GM19328 (cell line): ENCODE measurements around the gene SULT2A1.
"Not testable (repeated sequence)": the region's sequence is repeated elsewhere in the genome, so short reads cannot be mapped to it uniquely, and the experiment has no call there.

Source experiments
- ATAC-seq: cut with Tn5 transposase; IDR thresholded peaks from one replicate; pipeline ENCODE4 v1.9.1; 2021; ENCODE audit warnings: mild to moderate bottlenecking, moderate library complexity; ENCODE audit not compliant: unreplicated experiment

SULT2A1 gene

GRCh38 chr19:47860602-47861297, 25.4 kb downstream of the SULT2A1 start:
- ATAC-seq, result no peak

- ATAC-seq, result not testable (repeated sequence)
Observed at GRCh38 chr19:47859838-47860237, 26.3 kb downstream of the SULT2A1 start.

GRCh38 chr19:47858646-47859285, 27.3 kb downstream of the SULT2A1 start, which contains the start of gene TPRX2:
TSS of gene TPRX2 (plus strand) at chr19:47859235. CDS start at chr19:47859247, 12 bp downstream.
- not testable (repeated sequence) for ATAC-seq

GRCh38 chr19:47858231-47858630, 27.9 kb downstream of the SULT2A1 start:
- ATAC-seq, result not testable (repeated sequence)

- no peak for ATAC-seq
Observed at GRCh38 chr19:47854459-47854858, 31.7 kb downstream of the SULT2A1 start.

- no peak for ATAC-seq
Observed at GRCh38 chr19:47853003-47853402, 33.1 kb downstream of the SULT2A1 start.

GRCh38 chr19:47848823-47849473, 37.2 kb downstream of the SULT2A1 start:
- ATAC-seq, result no peak

GRCh38 chr19:47848425-47848822, 37.7 kb downstream of the SULT2A1 start:
- ATAC-seq, result no peak

- no peak for ATAC-seq
Observed at GRCh38 chr19:47842941-47843340, 43.2 kb downstream of the SULT2A1 start.

- no peak for ATAC-seq
Observed at GRCh38 chr19:47839913-47840312, 46.2 kb downstream of the SULT2A1 start.

GRCh38 chr19:47839411-47839810, 46.7 kb downstream of the SULT2A1 start:
- ATAC-seq, result no peak

GRCh38 chr19:47836038-47836437, 50.1 kb downstream of the SULT2A1 start:
- no peak for ATAC-seq

GRCh38 chr19:47832723-47833122, 53.4 kb downstream of the SULT2A1 start:
- no peak for ATAC-seq

- ATAC-seq, result no peak
Observed at GRCh38 chr19:47826800-47827199, 59.3 kb downstream of the SULT2A1 start.

- ATAC-seq, result no peak
Observed at GRCh38 chr19:47824396-47824795, 61.7 kb downstream of the SULT2A1 start.

GRCh38 chr19:47821460-47822020, 64.6 kb downstream of the SULT2A1 start, which contains the start of gene CRX:
TSS of gene CRX (plus strand) at chr19:47821937. CDS start at chr19:47834444, 12,507 bp downstream.
- no peak for ATAC-seq
